GM23338 (cell line): ENCODE results near the gene PPP1R12C. TPM values are rescaled to one million over a fixed set of nuclear protein-coding genes. Genes with fewer than 3 reads are reported as not detected.
"Not testable (repeated sequence)": the region's sequence is repeated elsewhere in the genome, so short reads cannot be mapped to it uniquely, and the experiment has no call there.

Source experiments
- ATAC-seq: fragments of 200-7000 bp; cut with Tn5 transposase; 3 replicates; pipeline ENCODE4 v1.9.1; 2020
- DNase-seq: peaks from one replicate; pipeline ENCODE4 v3.0.0-alpha.2; 2015; ENCODE audit warnings: low spot score
- H2AFZ ChIP-seq: fragments of 200-600 bp; sonication (generic); 2 replicates; pipeline ENCODE4 v1.8.0; 2016; ENCODE audit warnings: antibody characterized with exemption, mild to moderate bottlenecking, moderate library complexity
- H3F3A ChIP-seq: fragments of 200-600 bp; sonication (generic); replicated peaks from 2 replicates; pipeline ENCODE4 v1.8.0; 2017; ENCODE audit warnings: antibody characterized with exemption, mixed run types, low read depth
- H3K27ac ChIP-seq: fragments of 200-600 bp; sonication (generic); 2 replicates; pipeline ENCODE4 v1.6.1; 2016; ENCODE audit warnings: low read depth
- H3K27me3 ChIP-seq: fragments of 200-600 bp; sonication (generic); 2 replicates; pipeline ENCODE4 v1.8.0; 2016; ENCODE audit warnings: mild to moderate bottlenecking, mixed run types, moderate library complexity; ENCODE audit not compliant: insufficient read depth
- H3K36me3 ChIP-seq: fragments of 200-600 bp; sonication (generic); 2 replicates; pipeline ENCODE4 v1.8.0; 2016; ENCODE audit warnings: mild to moderate bottlenecking; ENCODE audit not compliant: insufficient read depth
- H3K4me1 ChIP-seq: fragments of 200-600 bp; sonication (generic); 2 replicates; pipeline ENCODE4 v1.8.0; 2016; ENCODE audit warnings: mild to moderate bottlenecking, moderate library complexity; ENCODE audit not compliant: insufficient read depth
- H3K4me2 ChIP-seq: fragments of 200-600 bp; sonication (generic); 2 replicates; pipeline ENCODE4 v1.7.1; 2017; ENCODE audit warnings: mixed run types
- H3K4me3 ChIP-seq: fragments of 200-600 bp; sonication (generic); 2 replicates; pipeline ENCODE4 v1.6.1; 2016; ENCODE audit warnings: mixed run types
- H3K79me2 ChIP-seq: fragments of 200-600 bp; sonication (generic); replicated peaks from 2 replicates; pipeline ENCODE4 v1.8.0; 2017; ENCODE audit warnings: mild to moderate bottlenecking; ENCODE audit not compliant: insufficient read depth
- H3K9me2 ChIP-seq: fragments of 200-600 bp; sonication (generic); 2 replicates; pipeline ENCODE4 v1.8.0; 2017; ENCODE audit not compliant: insufficient read depth
- H4K20me1 ChIP-seq: fragments of 200-600 bp; sonication (generic); replicated peaks from 2 replicates; pipeline ENCODE4 v1.8.0; 2017; ENCODE audit warnings: mild to moderate bottlenecking; ENCODE audit not compliant: insufficient read depth
- H3K27ac Mint-ChIP-seq: 2 replicates; pipeline ENCODE4 v1.8.0; 2020; ENCODE audit warnings: inconsistent platforms, mild to moderate bottlenecking, moderate library complexity, mixed read lengths
- H3K27me3 Mint-ChIP-seq: 3 replicates; pipeline ENCODE4 v1.8.0; 2022; ENCODE audit warnings: low read depth, mild to moderate bottlenecking, moderate library complexity, mixed read lengths, inconsistent platforms; ENCODE audit not compliant: insufficient read depth, poor library complexity
- H3K36me3 Mint-ChIP-seq: 3 replicates; pipeline ENCODE4 v1.8.0; 2021; ENCODE audit warnings: low read depth, mild to moderate bottlenecking, inconsistent platforms, moderate library complexity, mixed read lengths
- H3K4me1 Mint-ChIP-seq: 3 replicates; pipeline ENCODE4 v1.8.0; 2020; ENCODE audit warnings: mild to moderate bottlenecking, inconsistent platforms, mixed read lengths
- H3K4me3 Mint-ChIP-seq: 3 replicates; pipeline ENCODE4 v1.8.0; 2021; ENCODE audit warnings: moderate library complexity, mild to moderate bottlenecking, inconsistent platforms, mixed read lengths
- H3K9me3 Mint-ChIP-seq: 3 replicates; pipeline ENCODE4 v1.8.0; 2020; ENCODE audit warnings: moderate library complexity, mild to moderate bottlenecking, inconsistent platforms, mixed read lengths
- EZH2 ChIP-seq: fragments of 200-600 bp; sonication (generic); IDR thresholded peaks from one replicate; pipeline ENCODE4 v1.8.0; 2017; ENCODE audit warnings: antibody characterized with exemption, mild to moderate bottlenecking, low read depth; ENCODE audit not compliant: unreplicated experiment
- EZH2phosphoT487 ChIP-seq: fragments of 200-600 bp; sonication (generic); IDR thresholded peaks from one replicate; pipeline ENCODE4 v1.8.1; 2018; ENCODE audit warnings: antibody characterized with exemption; ENCODE audit not compliant: unreplicated experiment
- JUNB ChIP-seq: IDR thresholded peaks from one replicate; pipeline ENCODE4 v1.6.1; 2016; ENCODE audit warnings: antibody characterized with exemption; ENCODE audit not compliant: unreplicated experiment
- POLR2AphosphoS5 ChIP-seq: IDR thresholded peaks from 2 replicates; pipeline ENCODE4 v1.6.1; 2016; ENCODE audit warnings: antibody characterized with exemption, low read depth
- STAT1 ChIP-seq: IDR thresholded peaks from one replicate; pipeline ENCODE4 v1.6.1; 2016; ENCODE audit warnings: antibody characterized with exemption; ENCODE audit not compliant: unreplicated experiment
- ZNF114 ChIP-seq: fragments of 250-450 bp; sonication (Bioruptor Pico); IDR thresholded peaks from 2 replicates; pipeline ENCODE4 v1.5.0; 2020; ENCODE audit warnings: mild to moderate bottlenecking, moderate library complexity
- ZNF331 ChIP-seq: fragments of 250-450 bp; sonication (Bioruptor Pico); IDR thresholded peaks from 2 replicates; pipeline ENCODE4 v1.5.0; 2020; ENCODE audit warnings: low read depth, mild to moderate bottlenecking, moderate library complexity
- polyA plus RNA-seq: library from polyadenylated mRNA; unstranded; fragments of >200 nt; fragmentation: Nextera tagmentation; extraction: Ambion mirVana; gene quantifications from 2 replicates; pipeline ENCODE4 v1.2.1, GENCODE V29; 2016
- total RNA-seq: library from RNA; depleted of rRNA; stranded (reverse); fragments of >200 nt; shearing (Covaris generic); gene quantifications from 2 replicates; pipeline ENCODE4 v1.2.3, GENCODE V29; 2014
- TF ChIP-seq, protein P1 (sequence below): fragments of 250-450 bp; sonication (Bioruptor Pico); IDR thresholded peaks from 2 replicates; pipeline ENCODE4 v1.5.0; 2020; ENCODE audit warnings: mild to moderate bottlenecking, moderate library complexity

The PPP1R12C gene
- total and polyA plus RNA-seq, 2 experiments from 2014 or later = 33.2 to 83.9 TPM

DNA sequence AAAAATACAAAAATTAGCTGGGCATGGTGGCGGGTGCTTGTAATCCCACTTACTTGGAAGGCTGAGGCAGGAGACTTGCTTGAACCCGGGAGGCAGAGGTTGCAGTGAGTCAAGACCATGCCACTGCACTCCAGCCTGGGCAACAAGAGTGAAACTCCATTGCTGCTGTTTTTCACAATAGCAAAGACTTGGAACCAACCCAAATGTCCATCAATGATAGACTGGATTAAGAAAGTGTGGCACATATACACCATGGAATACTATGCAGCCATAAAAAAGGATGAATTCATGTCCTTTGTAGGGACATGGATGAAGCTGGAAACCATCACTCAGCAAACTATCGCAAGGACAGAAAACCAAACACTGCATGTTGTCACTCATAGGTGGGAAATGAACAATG, 10.2 kb downstream of the PPP1R12C start:
- H3K36me3 Mint-ChIP-seq = peaks cover 23% of the 10 kb centered on the region
- H3K27ac Mint-ChIP-seq, DNase-seq: not testable (repeated sequence)

DNA sequence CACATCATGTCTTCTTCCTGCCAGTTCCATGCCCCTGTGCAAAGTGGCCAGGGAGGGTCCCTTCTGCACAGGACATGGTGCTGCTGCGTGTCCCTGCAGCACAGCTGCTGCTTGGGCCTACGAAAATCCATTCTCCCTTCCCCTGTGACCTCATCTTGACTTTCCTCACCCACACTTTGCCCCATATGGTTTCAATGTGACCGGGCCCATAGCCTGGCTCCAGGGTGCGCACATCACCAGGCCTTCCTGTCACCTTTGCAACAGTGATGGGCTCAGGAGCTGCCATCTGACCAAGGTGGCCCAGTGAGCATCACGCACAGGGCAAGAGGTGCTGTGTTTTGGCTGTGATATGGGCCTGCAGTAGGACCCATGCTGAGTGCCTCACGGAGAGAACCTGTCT, 10.8 kb downstream of the PPP1R12C start:
- no peaks in the 10 kb centered on the region; the same call in 2 of the 3 replicates for H3K4me1 Mint-ChIP-seq
- H3K4me2 ChIP-seq = no peak overlapping the region
- no peak for DNase-seq
- peaks cover 23% of the 10 kb centered on the region; the same call in 1 of the 2 replicates for H4K20me1 ChIP-seq
- H3K4me3 Mint-ChIP-seq = no peak overlapping the region
- TF ChIP-seq STAT1 (no peak), POLR2AphosphoS5 (no peak), ZNF331 (CRISPR knock-in tag) (no peak), ZNF114 (CRISPR knock-in tag) (no peak), JUNB (no peak), EZH2phosphoT487 (no peak), EZH2 (no peak)
- TF ChIP-seq, protein P1, sequence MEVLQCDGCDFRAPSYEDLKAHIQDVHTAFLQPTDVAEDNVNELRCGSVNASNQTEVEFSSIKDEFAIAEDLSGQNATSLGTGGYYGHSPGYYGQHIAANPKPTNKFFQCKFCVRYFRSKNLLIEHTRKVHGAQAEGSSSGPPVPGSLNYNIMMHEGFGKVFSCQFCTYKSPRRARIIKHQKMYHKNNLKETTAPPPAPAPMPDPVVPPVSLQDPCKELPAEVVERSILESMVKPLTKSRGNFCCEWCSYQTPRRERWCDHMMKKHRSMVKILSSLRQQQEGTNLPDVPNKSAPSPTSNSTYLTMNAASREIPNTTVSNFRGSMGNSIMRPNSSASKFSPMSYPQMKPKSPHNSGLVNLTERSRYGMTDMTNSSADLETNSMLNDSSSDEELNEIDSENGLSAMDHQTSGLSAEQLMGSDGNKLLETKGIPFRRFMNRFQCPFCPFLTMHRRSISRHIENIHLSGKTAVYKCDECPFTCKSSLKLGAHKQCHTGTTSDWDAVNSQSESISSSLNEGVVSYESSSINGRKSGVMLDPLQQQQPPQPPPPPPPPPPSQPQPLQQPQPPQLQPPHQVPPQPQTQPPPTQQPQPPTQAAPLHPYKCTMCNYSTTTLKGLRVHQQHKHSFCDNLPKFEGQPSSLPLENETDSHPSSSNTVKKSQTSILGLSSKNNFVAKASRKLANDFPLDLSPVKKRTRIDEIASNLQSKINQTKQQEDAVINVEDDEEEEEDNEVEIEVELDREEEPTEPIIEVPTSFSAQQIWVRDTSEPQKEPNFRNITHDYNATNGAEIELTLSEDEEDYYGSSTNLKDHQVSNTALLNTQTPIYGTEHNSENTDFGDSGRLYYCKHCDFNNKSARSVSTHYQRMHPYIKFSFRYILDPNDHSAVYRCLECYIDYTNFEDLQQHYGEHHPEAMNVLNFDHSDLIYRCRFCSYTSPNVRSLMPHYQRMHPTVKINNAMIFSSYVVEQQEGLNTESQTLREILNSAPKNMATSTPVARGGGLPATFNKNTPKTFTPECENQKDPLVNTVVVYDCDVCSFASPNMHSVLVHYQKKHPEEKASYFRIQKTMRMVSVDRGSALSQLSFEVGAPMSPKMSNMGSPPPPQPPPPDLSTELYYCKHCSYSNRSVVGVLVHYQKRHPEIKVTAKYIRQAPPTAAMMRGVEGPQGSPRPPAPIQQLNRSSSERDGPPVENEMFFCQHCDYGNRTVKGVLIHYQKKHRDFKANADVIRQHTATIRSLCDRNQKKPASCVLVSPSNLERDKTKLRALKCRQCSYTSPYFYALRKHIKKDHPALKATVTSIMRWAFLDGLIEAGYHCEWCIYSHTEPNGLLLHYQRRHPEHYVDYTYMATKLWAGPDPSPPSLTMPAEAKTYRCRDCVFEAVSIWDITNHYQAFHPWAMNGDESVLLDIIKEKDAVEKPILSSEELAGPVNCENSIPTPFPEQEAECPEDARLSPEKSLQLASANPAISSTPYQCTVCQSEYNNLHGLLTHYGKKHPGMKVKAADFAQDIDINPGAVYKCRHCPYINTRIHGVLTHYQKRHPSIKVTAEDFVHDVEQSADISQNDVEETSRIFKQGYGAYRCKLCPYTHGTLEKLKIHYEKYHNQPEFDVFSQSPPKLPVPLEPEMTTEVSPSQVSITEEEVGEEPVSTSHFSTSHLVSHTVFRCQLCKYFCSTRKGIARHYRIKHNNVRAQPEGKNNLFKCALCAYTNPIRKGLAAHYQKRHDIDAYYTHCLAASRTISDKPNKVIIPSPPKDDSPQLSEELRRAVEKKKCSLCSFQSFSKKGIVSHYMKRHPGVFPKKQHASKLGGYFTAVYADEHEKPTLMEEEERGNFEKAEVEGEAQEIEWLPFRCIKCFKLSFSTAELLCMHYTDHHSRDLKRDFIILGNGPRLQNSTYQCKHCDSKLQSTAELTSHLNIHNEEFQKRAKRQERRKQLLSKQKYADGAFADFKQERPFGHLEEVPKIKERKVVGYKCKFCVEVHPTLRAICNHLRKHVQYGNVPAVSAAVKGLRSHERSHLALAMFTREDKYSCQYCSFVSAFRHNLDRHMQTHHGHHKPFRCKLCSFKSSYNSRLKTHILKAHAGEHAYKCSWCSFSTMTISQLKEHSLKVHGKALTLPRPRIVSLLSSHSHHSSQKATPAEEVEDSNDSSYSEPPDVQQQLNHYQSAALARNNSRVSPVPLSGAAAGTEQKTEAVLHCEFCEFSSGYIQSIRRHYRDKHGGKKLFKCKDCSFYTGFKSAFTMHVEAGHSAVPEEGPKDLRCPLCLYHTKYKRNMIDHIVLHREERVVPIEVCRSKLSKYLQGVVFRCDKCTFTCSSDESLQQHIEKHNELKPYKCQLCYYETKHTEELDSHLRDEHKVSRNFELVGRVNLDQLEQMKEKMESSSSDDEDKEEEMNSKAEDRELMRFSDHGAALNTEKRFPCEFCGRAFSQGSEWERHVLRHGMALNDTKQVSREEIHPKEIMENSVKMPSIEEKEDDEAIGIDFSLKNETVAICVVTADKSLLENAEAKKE (CRISPR knock-in tag) = no peak
- ATAC-seq = no peak
- no peaks in the 10 kb centered on the region; the same call in 1 of the 2 replicates for H3K79me2 ChIP-seq
- no peaks in the 10 kb centered on the region for H3K9me2 ChIP-seq
- H3K4me1 ChIP-seq = no peaks in the 10 kb centered on the region
- peaks cover 23% of the 10 kb centered on the region for H3K36me3 Mint-ChIP-seq
- H3K27ac ChIP-seq = no peak overlapping the region
- H3K27ac Mint-ChIP-seq = no peak overlapping the region
- H3K4me3 ChIP-seq = no peak overlapping the region
- peaks cover 4% of the 10 kb centered on the region for H3K36me3 ChIP-seq
- peaks cover 5% of the 10 kb centered on the region for H3K27me3 Mint-ChIP-seq
- no peaks in the 10 kb centered on the region for H3K27me3 ChIP-seq
- no peak overlapping the region for H2AFZ ChIP-seq
- no peaks in the 10 kb centered on the region; the same call in 2 of the 3 replicates for H3K9me3 Mint-ChIP-seq
- H3F3A ChIP-seq = no peaks in the 10 kb centered on the region

More for the DNA sequence above, 10.2 kb downstream of the PPP1R12C start:
- not testable (repeated sequence) for H3K27me3 Mint-ChIP-seq, H3K36me3 ChIP-seq, H3K9me2 ChIP-seq, H3K4me1 ChIP-seq, H3K27me3 ChIP-seq, H3K27ac ChIP-seq, ATAC-seq, H3K4me2 ChIP-seq, H3F3A ChIP-seq, H3K79me2 ChIP-seq, H3K9me3 Mint-ChIP-seq, H3K4me3 ChIP-seq, H3K4me1 Mint-ChIP-seq, H3K4me3 Mint-ChIP-seq, H2AFZ ChIP-seq
- H4K20me1 ChIP-seq = peaks cover 23% of the 10 kb centered on the region; the same call in 1 of the 2 replicates
